B cell (primary cell): ENCODE results near the gene WT1. TPM values are rescaled to one million over a fixed set of nuclear protein-coding genes. Genes with fewer than 3 reads are reported as not detected.

Source experiments
- ATAC-seq: fragments of 200-7000 bp; cut with Tn5 transposase; one replicate; pipeline ENCODE4 v1.10.0; 2021; ENCODE audit warnings: low read depth, mild to moderate bottlenecking, moderate number of reproducible peaks, moderate library complexity
- CTCF ChIA-PET: fragments of 350-600 bp; sonication (Branson Sonifier 250); formaldehyde crosslinking; loops from one replicate; lab custom pipeline; 2021; ENCODE audit warnings: antibody characterized with exemption, inconsistent platforms; lab: Charles Lee
- POLR2A ChIA-PET: fragments of 350-600 bp; sonication (Branson Sonifier 250); formaldehyde crosslinking; loops from one replicate; lab custom pipeline; 2021; ENCODE audit warnings: antibody characterized with exemption; lab: Charles Lee
- DNase-seq: peaks from one replicate; pipeline ENCODE4 v3.0.0; 2013
- H2AFZ ChIP-seq: 2 replicates; pipeline ENCODE4 v1.6.1; 2012; ENCODE audit warnings: mild to moderate bottlenecking, low read depth, low read length; ENCODE audit not compliant: insufficient read depth, poor library complexity, severe bottlenecking
- H3K27ac ChIP-seq, 2 donors: 1 replicate in 1 of 2; 2 replicates in 1 of 2; pipeline ENCODE4 v1.5.1; 2012 to 2013; ENCODE audit warnings: low read length in 2 of 2, mild to moderate bottlenecking in 2 of 2, moderate library complexity in 1 of 2
- H3K27me3 ChIP-seq, 4 experiments: fragments of 200-600 bp in 1 of 4; sonication (generic) in 1 of 4; replicated peaks in 1 of 4; 1 replicate in 2 of 4; 2 replicates in 2 of 4; pipeline versions ENCODE4 v1.6.1 to v1.7.0; 2013 to 2016; ENCODE audit warnings: low read length in 3 of 4, mild to moderate bottlenecking in 2 of 4, mixed read lengths in 1 of 4, moderate library complexity in 1 of 4; ENCODE audit not compliant: insufficient read depth in 4 of 4, control insufficient read depth in 3 of 4; ENCODE audit errors: control extremely low read depth in 1 of 4
- H3K36me3 ChIP-seq, 2 experiments: replicated peaks in 1 of 2; 1 replicate in 1 of 2; 2 replicates in 1 of 2; pipeline versions ENCODE4 v1.6.1 to v1.7.1; 2013; ENCODE audit warnings: low read length in 1 of 2; ENCODE audit not compliant: insufficient read depth in 2 of 2, control insufficient read depth in 1 of 2; ENCODE audit errors: control extremely low read depth in 1 of 2, extremely low read depth in 1 of 2
- H3K4me1 ChIP-seq, 2 donors: fragments of 200-600 bp in 1 of 2; sonication (generic) in 1 of 2; 1 replicate in 1 of 2; 2 replicates in 1 of 2; pipeline versions ENCODE4 v1.5.1 to v1.6.1; 2013 to 2017; ENCODE audit warnings: low read length in 2 of 2; ENCODE audit not compliant: control insufficient read depth in 2 of 2, insufficient read depth in 2 of 2
- H3K4me2 ChIP-seq: replicated peaks from 2 replicates; pipeline ENCODE3; 2012; ENCODE audit warnings: mild to moderate bottlenecking, low read depth, low read length; ENCODE audit not compliant: poor library complexity, severe bottlenecking
- H3K4me3 ChIP-seq, 5 experiments: fragments of 200-600 bp in 1 of 5; sonication (generic) in 1 of 5; 1 replicate in 3 of 5; 2 replicates in 2 of 5; pipeline versions ENCODE4 v1.5.1 to v1.7.0; 2011 to 2016; ENCODE audit warnings: low read length in 4 of 5, mild to moderate bottlenecking in 4 of 5, low read depth in 2 of 5, control low read depth in 1 of 5, moderate library complexity in 1 of 5; ENCODE audit not compliant: insufficient read depth in 1 of 5; ENCODE audit errors: control extremely low read depth in 1 of 5, extremely low read depth in 1 of 5
- H3K79me2 ChIP-seq: fragments of 200-600 bp; sonication (generic); one replicate; pipeline ENCODE4 v1.6.0; 2016; ENCODE audit warnings: low read length; ENCODE audit not compliant: control insufficient read depth, insufficient read depth
- H3K9ac ChIP-seq: fragments of 200-600 bp; sonication (generic); 2 replicates; pipeline ENCODE4 v1.6.1; 2017; ENCODE audit warnings: mild to moderate bottlenecking, low read length, moderate library complexity
- H3K9me3 ChIP-seq, 3 donors: one replicate each; pipeline versions ENCODE4 v1.6.1 to v1.7.1; 2013; ENCODE audit warnings: low read length in 2 of 3; ENCODE audit not compliant: control insufficient read depth in 2 of 3, insufficient read depth in 1 of 3; ENCODE audit errors: control extremely low read depth in 1 of 3
- H4K20me1 ChIP-seq: 2 replicates; pipeline ENCODE4 v1.6.0; 2012; ENCODE audit warnings: mild to moderate bottlenecking, low read length; ENCODE audit not compliant: insufficient read depth, control insufficient read depth, poor library complexity, severe bottlenecking
- H3K27ac Mint-ChIP-seq: one replicate; pipeline ENCODE4 v1.8.0; 2021; ENCODE audit warnings: mixed read lengths
- H3K27me3 Mint-ChIP-seq: one replicate; pipeline ENCODE4 v1.8.0; 2021; ENCODE audit warnings: mixed read lengths
- H3K4me1 Mint-ChIP-seq: one replicate; pipeline ENCODE4 v1.8.0; 2021; ENCODE audit warnings: mixed read lengths
- H3K4me3 Mint-ChIP-seq: one replicate; pipeline ENCODE4 v1.8.0; 2021; ENCODE audit warnings: mixed read lengths
- H3K9me3 Mint-ChIP-seq: one replicate; pipeline ENCODE4 v1.8.0; 2022; ENCODE audit warnings: mixed read lengths; ENCODE audit not compliant: insufficient read depth
- EZH2 ChIP-seq: IDR thresholded peaks from 2 replicates; pipeline ENCODE4 v1.6.1; 2012; ENCODE audit warnings: borderline replicate concordance, low read depth, mild to moderate bottlenecking, moderate library complexity, low read length; ENCODE audit not compliant: insufficient read depth, poor library complexity, severe bottlenecking
- WGBS: methylation state at CpG from one replicate; pipeline ENCODE4 v1.1.5; 2013; ENCODE audit warnings: missing lambda C conversion rate; ENCODE audit not compliant: insufficient coverage; 5-methylcytosine and 5-hydroxymethylcytosine counted together
- intact Hi-C: fragments of 100-400 bp; cut with micrococcal nuclease; formaldehyde crosslinking; loops from one replicate; pipeline ENCODE4 v1.10.0; 2022
- polyA plus RNA-seq: library from polyadenylated mRNA; depleted of rRNA; stranded (reverse); fragments of >200 nt; gene quantifications from 2 replicates; pipeline ENCODE4 v1.2.3, GENCODE V29; 2012
- total RNA-seq, 2 donors: library from RNA; stranded (reverse); fragments of 120-200 nt in 1 of 2; gene quantifications; 1 replicate in 1 of 2; 2 replicates in 1 of 2; pipeline versions ENCODE4 v1.2.3 to v1.2.4, GENCODE V29; 2013 to 2022
- TF ChIP-seq, protein P1 (sequence below): fragments of 200-600 bp; IDR thresholded peaks from one replicate; pipeline ENCODE4 v1.8.0; 2022; ENCODE audit warnings: antibody characterized with exemption, mild to moderate bottlenecking

Gene WT1
- total and polyA plus RNA-seq, 2 donors (not counting 1 experiment from before 2014, with no cell fraction given) = not detected

DNA sequence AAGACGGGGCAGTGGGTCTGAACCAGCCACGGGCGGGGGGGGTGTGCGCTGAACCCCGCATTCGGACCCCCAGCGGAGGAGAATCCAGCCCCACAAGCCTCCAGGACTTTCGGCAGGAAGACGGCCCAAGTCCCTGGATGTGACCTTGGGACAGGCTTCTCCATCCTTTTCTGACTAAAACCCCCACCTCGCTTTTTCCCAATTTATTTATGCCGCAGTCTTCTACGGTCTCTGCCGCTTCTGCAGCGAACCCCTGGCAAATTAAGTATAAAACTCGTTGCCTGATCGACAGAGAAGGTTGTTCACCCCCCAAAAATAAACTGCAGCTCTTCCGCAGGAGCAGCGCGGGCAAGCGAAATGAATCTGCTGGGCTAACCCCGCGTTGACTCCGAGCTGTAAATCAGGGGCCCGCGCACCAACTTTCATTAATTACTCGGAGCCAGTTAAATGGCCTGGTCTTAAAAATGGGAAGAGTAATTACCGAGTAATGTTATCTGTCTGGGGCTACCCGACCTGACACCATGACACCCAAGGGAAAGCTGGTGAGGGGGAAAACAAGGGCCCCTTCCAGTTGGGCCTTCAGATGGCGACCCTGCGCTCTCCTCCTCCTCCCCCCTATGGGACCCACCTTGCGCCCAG lies 6.6 kb downstream of the WT1 start:
- Histone ChIP-seq H3K9ac (no peak overlapping the region), H3K27me3 (peaks cover 0 to 76% (median 32%) of the 10 kb centered on the region in 4 experiments), H3K36me3 (no peaks in the 10 kb centered on the region), H3K4me3 (no peak overlapping the region), H3K27ac (no peak overlapping the region), H3K4me1 (no peaks in the 10 kb centered on the region), H3K4me2 (no peak overlapping the region), H3K9me3 (peaks cover 0 to 40% (median 0%) of the 10 kb centered on the region in 3 donors), H2AFZ (no peak overlapping the region), H4K20me1 (no peaks in the 10 kb centered on the region), H3K79me2 (no peaks in the 10 kb centered on the region)
- Mint-ChIP-seq H3K27me3 (peaks cover 67% of the 10 kb centered on the region), H3K4me3 (no peak overlapping the region), H3K27ac (no peak overlapping the region), H3K4me1 (peaks cover 9% of the 10 kb centered on the region), H3K9me3 (no peaks in the 10 kb centered on the region)
- ChIA-PET POLR2A (no interaction called here), CTCF (no interaction called here)
- no peak for TF ChIP-seq EZH2
- TF ChIP-seq, protein P1, sequence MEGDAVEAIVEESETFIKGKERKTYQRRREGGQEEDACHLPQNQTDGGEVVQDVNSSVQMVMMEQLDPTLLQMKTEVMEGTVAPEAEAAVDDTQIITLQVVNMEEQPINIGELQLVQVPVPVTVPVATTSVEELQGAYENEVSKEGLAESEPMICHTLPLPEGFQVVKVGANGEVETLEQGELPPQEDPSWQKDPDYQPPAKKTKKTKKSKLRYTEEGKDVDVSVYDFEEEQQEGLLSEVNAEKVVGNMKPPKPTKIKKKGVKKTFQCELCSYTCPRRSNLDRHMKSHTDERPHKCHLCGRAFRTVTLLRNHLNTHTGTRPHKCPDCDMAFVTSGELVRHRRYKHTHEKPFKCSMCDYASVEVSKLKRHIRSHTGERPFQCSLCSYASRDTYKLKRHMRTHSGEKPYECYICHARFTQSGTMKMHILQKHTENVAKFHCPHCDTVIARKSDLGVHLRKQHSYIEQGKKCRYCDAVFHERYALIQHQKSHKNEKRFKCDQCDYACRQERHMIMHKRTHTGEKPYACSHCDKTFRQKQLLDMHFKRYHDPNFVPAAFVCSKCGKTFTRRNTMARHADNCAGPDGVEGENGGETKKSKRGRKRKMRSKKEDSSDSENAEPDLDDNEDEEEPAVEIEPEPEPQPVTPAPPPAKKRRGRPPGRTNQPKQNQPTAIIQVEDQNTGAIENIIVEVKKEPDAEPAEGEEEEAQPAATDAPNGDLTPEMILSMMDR = no peak
- DNase-seq (no peak), ATAC-seq (no peak)
- intact Hi-C loops = no loop called here
- WGBS = 18% methylated on average over 23 of the region's 31 CpGs

DNA sequence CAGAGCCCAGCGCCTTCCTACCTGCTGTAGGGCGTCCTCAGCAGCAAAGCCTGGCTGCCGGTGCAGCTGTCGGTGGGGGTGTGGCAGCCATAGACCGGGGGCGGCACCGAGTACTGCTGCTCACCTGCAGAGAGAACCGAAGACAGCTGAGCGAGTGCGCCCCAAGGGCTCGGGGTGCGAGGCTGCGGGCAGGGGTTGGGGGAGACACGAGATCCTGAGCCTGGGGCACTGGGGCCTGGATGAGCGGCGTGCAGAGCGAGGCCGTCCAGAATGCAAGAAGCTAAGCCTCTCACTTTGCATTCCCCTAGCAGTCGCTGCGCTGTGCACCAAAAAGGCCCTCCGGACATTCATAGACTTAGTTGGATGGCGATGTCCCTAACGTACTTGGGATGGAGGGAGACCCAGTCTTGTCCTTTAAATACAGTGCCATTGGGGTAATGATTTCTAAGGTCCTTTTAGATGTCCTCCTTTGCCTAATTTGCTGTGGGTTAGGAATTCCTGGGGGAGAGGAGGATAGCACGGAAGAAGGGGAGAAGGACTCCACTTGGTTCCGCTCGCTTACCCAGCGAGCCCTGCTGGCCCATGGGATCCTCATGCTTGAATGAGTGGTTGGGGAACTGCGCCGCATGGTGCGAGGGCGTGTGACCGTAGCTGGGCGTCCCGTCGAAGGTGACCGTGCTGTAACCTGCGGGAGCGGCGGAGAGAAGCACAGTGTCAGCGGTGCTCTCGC lies 7.2 kb downstream of the WT1 start:
- Mint-ChIP-seq H3K4me1 (peaks cover 6% of the 10 kb centered on the region), H3K9me3 (no peaks in the 10 kb centered on the region), H3K27ac (no peak overlapping the region), H3K4me3 (no peak overlapping the region), H3K27me3 (peaks cover 60% of the 10 kb centered on the region)
- H3K9ac ChIP-seq = no peak overlapping the region
- no peak overlapping the region for H2AFZ ChIP-seq
- peaks cover 0 to 37% (median 0%) of the 10 kb centered on the region in 3 donors for H3K9me3 ChIP-seq
- POLR2A ChIA-PET = no interaction called here
- peaks cover 0 to 71% (median 28%) of the 10 kb centered on the region in 4 experiments for H3K27me3 ChIP-seq
- WGBS = 25% methylated on average over 40 of the region's 41 CpGs
- TF ChIP-seq, protein P1 = no peak
- TF ChIP-seq EZH2 = no peak
- ATAC-seq (no peak), DNase-seq (no peak)
- H3K36me3 ChIP-seq = no peaks in the 10 kb centered on the region
- H3K4me1 ChIP-seq = no peaks in the 10 kb centered on the region
- intact Hi-C loops = no loop called here
- H3K4me2 ChIP-seq = no peak overlapping the region
- no peak overlapping the region for H3K27ac ChIP-seq
- H3K4me3 ChIP-seq = no peak overlapping the region
- H4K20me1 ChIP-seq = no peaks in the 10 kb centered on the region
- CTCF ChIA-PET = no interaction called here
- no peaks in the 10 kb centered on the region for H3K79me2 ChIP-seq
